ENCODE results near the gene SPEM2.

Gene SPEM2

DNA sequence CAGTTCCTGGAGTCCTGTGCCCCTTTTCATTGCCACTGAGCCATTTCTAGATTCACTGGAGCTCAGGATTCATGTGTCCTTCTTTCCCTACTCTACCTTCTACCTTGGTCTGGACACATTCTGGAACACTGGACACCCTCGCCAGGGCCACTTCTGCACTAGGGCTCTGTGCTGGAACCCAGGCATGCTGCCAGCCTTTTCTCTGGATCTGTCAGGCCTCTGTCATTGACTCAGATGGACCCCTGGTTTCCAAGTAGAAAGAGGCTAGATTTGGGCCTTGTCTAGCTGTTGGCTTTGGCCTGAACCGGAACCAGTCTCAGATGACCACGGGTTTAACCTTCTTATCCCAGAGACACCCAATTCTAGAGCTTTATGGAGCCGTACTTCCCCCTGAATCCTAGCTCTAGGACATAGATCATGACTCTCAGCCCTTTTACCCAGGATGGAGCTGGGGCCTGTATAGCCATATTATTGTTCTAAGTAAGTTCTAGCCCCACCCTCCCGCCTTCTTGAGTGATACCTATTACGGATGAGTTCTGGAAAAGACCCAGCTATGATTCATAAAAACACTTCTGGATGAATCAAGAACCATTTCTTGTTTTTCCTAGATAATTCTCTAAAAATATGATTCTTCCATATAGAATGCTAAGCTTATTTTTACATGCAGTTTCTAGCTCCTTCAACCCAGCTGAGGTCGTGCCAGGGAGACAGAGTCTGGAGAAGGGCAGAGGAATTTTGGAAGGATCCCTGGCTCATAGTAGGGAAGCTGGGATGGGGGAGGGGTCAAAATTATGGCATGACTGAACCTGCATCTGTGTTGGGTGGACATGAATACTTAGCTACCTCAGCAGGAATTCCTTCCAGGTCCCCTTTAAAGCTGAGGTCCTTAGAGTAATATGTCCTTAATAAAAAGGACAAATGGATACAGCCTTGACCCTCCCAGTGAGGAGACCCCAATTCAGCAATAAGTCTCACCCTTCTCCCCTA, 18.4 kb downstream of the SPEM2 start:
- Mint-ChIP-seq H3K4me3 (no peak overlapping the region), H3K27me3 (peaks cover 75 to 92% of the 10 kb centered on the region in 2 donors), H3K36me3 (ENCODE audit: insufficient read depth) (peaks cover 5% of the 10 kb centered on the region), H3K4me1 (ENCODE audit: low read depth in 2 of 2) (peaks cover 23 to 27% of the 10 kb centered on the region in 2 donors), H3K27ac (no peak overlapping the region), H3K9me3 (no peaks in the 10 kb centered on the region)
- DNase-seq = no peak
- ATAC-seq (replicated peaks) = no peak

- ATAC-seq (replicated peaks) (peak; percentile 12), DNase-seq (no peak)
- peak within 1 kb of the TSS; percentile 63 to 73 for H3K4me3 Mint-ChIP-seq
- H3K4me1 Mint-ChIP-seq (ENCODE audit: low read depth in 2 of 2) = peaks cover 17 to 20% of the 10 kb centered on the region in 2 donors
- H3K27ac Mint-ChIP-seq = no peak within 1 kb of the TSS
- peaks cover 8% of the 10 kb centered on the region for H3K36me3 Mint-ChIP-seq (ENCODE audit: insufficient read depth)
- no peaks in the 10 kb centered on the region for H3K9me3 Mint-ChIP-seq
- H3K27me3 Mint-ChIP-seq = peaks cover 69 to 86% of the 10 kb centered on the region in 2 donors
Observed at GRCh38 chr17:7444682-7445618, 19.5 kb downstream of the SPEM2 start, which contains the start of gene CHRNB1. TSS of gene CHRNB1 (plus strand) at chr17:7445061. CDS start at chr17:7445128, 67 bp downstream.

DNA sequence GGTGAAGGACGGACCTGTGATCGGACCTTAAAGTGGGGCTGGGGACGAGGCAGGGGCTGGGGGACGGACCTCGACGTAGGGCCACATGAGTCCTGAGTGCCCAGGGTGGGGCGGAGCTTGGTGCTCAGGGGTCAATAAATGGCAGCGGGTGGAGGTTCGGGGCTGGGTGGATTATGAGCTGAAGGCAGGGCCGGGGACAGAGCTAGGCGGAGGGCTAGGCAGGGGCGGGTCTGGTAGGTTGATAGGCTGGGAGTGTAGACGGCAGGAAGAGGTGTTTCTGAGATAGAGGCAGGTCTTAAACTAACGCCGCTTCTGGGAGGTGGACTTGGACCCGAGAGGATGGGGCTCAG, 20.2 kb downstream of the SPEM2 start:
- Mint-ChIP-seq H3K9me3 (no peaks in the 10 kb centered on the region), H3K27me3 (peaks cover 63 to 80% of the 10 kb centered on the region in 2 donors), H3K4me1 (ENCODE audit: low read depth in 2 of 2) (peaks cover 13 to 14% of the 10 kb centered on the region in 2 donors), H3K36me3 (ENCODE audit: insufficient read depth) (peaks cover 5% of the 10 kb centered on the region), H3K4me3 (peak overlapping the region; percentile 63 to 73), H3K27ac (no peak overlapping the region)
- DNase-seq (no peak), ATAC-seq (replicated peaks) (peak; percentile 88)

- H3K27ac Mint-ChIP-seq = no peak overlapping the region
- no peak overlapping the region for H3K4me3 Mint-ChIP-seq
- ATAC-seq (replicated peaks) (no peak), DNase-seq (no peak)
- peaks cover 38 to 54% of the 10 kb centered on the region in 2 donors for H3K27me3 Mint-ChIP-seq
- peaks cover 13% of the 10 kb centered on the region in 2 donors for H3K4me1 Mint-ChIP-seq (ENCODE audit: low read depth in 2 of 2)
- H3K9me3 Mint-ChIP-seq = no peaks in the 10 kb centered on the region
- peaks cover 3% of the 10 kb centered on the region for H3K36me3 Mint-ChIP-seq (ENCODE audit: insufficient read depth)
Observed at GRCh38 chr17:7448461-7448860, 23.0 kb downstream of the SPEM2 start.

- H3K27me3 Mint-ChIP-seq = no peaks in the 10 kb centered on the region
- peaks cover 13 to 14% of the 10 kb centered on the region in 2 donors for H3K4me1 Mint-ChIP-seq (ENCODE audit: low read depth in 2 of 2)
- no peaks in the 10 kb centered on the region for H3K9me3 Mint-ChIP-seq
- peaks cover 41% of the 10 kb centered on the region for H3K36me3 Mint-ChIP-seq (ENCODE audit: insufficient read depth)
- H3K27ac Mint-ChIP-seq = peak overlapping the region in 1 of 2 donors; percentile 59
- H3K4me3 Mint-ChIP-seq = no peak overlapping the region
- no peak for DNase-seq
- ATAC-seq (replicated peaks) = no peak
Observed at GRCh38 chr17:7459961-7460545, 34.6 kb downstream of the SPEM2 start.

GRCh38 chr17:7460850-7461660, 35.6 kb downstream of the SPEM2 start:
- DNase-seq (no peak), ATAC-seq (replicated peaks) (no peak)
- Mint-ChIP-seq H3K4me1 (ENCODE audit: low read depth in 2 of 2) (peaks cover 8 to 9% of the 10 kb centered on the region in 2 donors), H3K4me3 (no peak overlapping the region), H3K9me3 (no peaks in the 10 kb centered on the region), H3K27ac (peak overlapping the region in 1 of 2 donors; percentile 59), H3K27me3 (no peaks in the 10 kb centered on the region), H3K36me3 (ENCODE audit: insufficient read depth) (peaks cover 41% of the 10 kb centered on the region)

DNA sequence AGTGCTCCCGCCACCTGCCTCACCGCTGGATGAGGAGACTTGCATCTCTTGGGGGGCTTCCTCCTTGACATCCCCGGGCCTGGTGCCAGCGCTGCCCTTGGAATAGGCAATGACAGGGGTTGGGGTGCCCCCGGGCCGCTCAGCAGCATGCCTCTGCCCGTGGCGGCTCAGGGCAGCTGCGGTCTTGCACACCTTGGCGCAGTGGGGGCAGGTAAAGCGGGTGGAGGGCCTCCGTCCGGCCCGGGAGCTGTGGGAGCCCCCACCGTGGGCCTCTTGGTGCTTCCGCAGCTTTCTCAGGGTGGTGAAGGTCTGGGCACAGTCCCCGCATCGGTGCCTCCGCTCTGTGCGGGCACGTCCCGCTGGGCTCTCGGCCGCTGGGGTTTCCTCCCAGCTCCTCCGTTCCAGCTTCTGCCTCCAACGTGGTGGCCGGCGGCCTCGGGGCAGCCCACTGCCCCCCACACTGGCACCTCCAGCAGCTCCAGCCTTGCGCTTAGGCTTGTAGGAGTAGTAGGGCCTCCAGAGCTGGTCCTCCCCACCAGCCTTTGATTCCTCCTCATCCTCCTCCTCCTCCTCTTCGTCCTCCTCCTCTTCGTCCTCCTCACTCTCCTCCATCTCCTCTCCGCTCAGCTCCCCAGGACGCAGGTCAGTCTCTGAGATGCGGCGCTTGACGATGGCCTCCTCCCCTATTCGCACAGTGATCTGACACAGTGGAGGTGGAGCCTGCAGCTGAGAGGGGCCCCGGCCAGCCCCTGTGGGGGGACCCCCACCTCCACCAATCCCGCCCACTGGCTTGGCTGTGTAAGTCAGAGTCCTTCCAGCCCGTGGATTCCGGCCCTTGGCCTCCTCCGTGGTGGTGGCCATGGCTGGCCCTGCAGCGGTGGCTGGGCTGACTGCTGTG, 37.3 kb downstream of the SPEM2 start:
- H3K4me3 Mint-ChIP-seq = peak overlapping the region in 1 of 2 donors; percentile 55
- peaks cover 37% of the 10 kb centered on the region for H3K36me3 Mint-ChIP-seq (ENCODE audit: insufficient read depth)
- no peaks in the 10 kb centered on the region for H3K27me3 Mint-ChIP-seq
- ATAC-seq (replicated peaks) (no peak), DNase-seq (no peak)
- no peak overlapping the region for H3K27ac Mint-ChIP-seq
- H3K4me1 Mint-ChIP-seq (ENCODE audit: low read depth in 2 of 2) = peaks cover 4 to 7% of the 10 kb centered on the region in 2 donors
- no peaks in the 10 kb centered on the region for H3K9me3 Mint-ChIP-seq

DNA sequence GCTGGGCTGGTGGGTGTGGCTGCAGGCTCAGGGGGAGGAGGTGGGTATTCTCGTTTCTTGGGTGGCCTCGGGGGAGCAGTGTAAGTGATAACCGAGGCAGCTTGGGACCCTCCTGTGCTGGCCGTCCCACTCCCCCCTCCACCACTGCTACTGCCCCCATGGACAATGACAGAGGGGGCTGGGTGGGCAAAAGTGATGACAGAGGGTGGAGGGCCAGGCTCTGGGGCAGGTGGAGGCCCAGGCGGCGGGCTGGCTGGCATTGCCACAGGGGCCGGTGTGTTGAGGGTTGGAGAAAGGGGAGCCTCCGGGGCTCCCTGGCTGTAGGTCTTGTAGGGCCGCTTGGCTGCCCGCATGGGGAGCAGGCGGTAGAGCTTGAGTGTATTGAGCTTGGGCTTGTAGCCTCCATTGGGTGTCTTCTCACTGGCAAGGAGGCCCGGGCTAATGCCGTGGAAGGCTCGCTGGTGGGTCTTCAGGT, 38.0 kb downstream of the SPEM2 start:
- ATAC-seq (replicated peaks) (no peak), DNase-seq (no peak)
- H3K27me3 Mint-ChIP-seq = no peaks in the 10 kb centered on the region
- H3K36me3 Mint-ChIP-seq (ENCODE audit: insufficient read depth) = peaks cover 39% of the 10 kb centered on the region
- no peaks in the 10 kb centered on the region for H3K9me3 Mint-ChIP-seq
- H3K27ac Mint-ChIP-seq = no peak overlapping the region
- H3K4me1 Mint-ChIP-seq (ENCODE audit: low read depth in 2 of 2) = peaks cover 8 to 11% of the 10 kb centered on the region in 2 donors
- H3K4me3 Mint-ChIP-seq = no peak overlapping the region

- H3K9me3 Mint-ChIP-seq = no peaks in the 10 kb centered on the region
- ATAC-seq (replicated peaks) (no peak), DNase-seq (no peak)
- no peaks in the 10 kb centered on the region for H3K27me3 Mint-ChIP-seq
- peaks cover 11 to 18% of the 10 kb centered on the region in 2 donors for H3K4me1 Mint-ChIP-seq (ENCODE audit: low read depth in 2 of 2)
- H3K4me3 Mint-ChIP-seq = no peak overlapping the region
- peak overlapping the region in 1 of 2 donors; percentile 59 for H3K27ac Mint-ChIP-seq
- H3K36me3 Mint-ChIP-seq (ENCODE audit: insufficient read depth) = peaks cover 39% of the 10 kb centered on the region
Observed at GRCh38 chr17:7464081-7464480, 38.7 kb downstream of the SPEM2 start.

DNA sequence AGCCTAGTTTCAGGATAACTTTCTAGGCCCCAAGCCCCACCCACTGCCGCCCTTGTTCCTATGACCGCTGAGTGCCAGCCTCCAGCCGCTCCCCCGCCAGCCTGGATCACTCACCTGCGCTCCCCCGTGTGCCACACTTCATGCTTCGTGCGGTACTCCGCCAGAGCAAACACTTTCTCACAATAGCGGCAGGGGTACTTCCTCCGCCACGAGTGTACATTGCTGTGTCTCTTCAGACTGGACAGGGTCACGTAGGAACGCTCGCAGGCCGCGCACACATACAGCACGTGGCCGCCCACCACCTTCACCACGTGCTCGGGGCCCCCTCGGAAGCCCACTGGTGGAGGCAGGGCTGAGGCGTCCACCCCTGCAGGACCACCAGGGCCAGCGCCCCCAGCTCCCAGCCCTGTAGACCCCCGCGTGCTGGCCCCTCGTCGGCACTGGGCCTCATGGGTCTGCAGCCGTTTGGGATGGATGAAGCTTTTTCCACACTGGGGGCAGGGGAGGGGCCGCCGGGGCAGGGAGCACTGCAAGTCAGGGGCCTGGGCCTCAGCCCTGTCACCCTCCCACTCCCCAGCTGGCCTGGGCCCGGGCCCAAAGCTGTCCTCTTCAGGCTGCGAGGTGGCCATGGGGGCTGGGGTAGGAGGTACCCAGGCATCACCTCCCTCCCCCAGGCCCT, 40.3 kb downstream of the SPEM2 start:
- H3K9me3 Mint-ChIP-seq = no peaks in the 10 kb centered on the region
- H3K36me3 Mint-ChIP-seq (ENCODE audit: insufficient read depth) = peaks cover 45% of the 10 kb centered on the region
- peak overlapping the region in 1 of 2 donors; percentile 51 for H3K27ac Mint-ChIP-seq
- no peak overlapping the region for H3K4me3 Mint-ChIP-seq
- ATAC-seq (replicated peaks) = no peak
- peaks cover 11 to 19% of the 10 kb centered on the region in 2 donors for H3K4me1 Mint-ChIP-seq (ENCODE audit: low read depth in 2 of 2)
- DNase-seq = no peak
- no peaks in the 10 kb centered on the region for H3K27me3 Mint-ChIP-seq

- no peaks in the 10 kb centered on the region for H3K9me3 Mint-ChIP-seq
- no peak for ATAC-seq (replicated peaks)
- H3K36me3 Mint-ChIP-seq (ENCODE audit: insufficient read depth) = peaks cover 45% of the 10 kb centered on the region
- DNase-seq = no peak
- peaks cover 11 to 19% of the 10 kb centered on the region in 2 donors for H3K4me1 Mint-ChIP-seq (ENCODE audit: low read depth in 2 of 2)
- no peaks in the 10 kb centered on the region for H3K27me3 Mint-ChIP-seq
- no peak overlapping the region for H3K4me3 Mint-ChIP-seq
- H3K27ac Mint-ChIP-seq = peak overlapping the region in 1 of 2 donors; percentile 51
Observed at GRCh38 chr17:7466318-7466638, 40.9 kb downstream of the SPEM2 start.
